Subcutaneous abdominal adipose tissue (tissue), 5 donors: Measurements from ENCODE around the gene DCAF8L2.

Experiments used
- H3K27ac ChIP-seq: one replicate; pipeline ENCODE4 v1.7.0; 2013; ENCODE audit warnings: low read depth, mild to moderate bottlenecking, inconsistent platforms, low read length, moderate library complexity
- H3K27me3 ChIP-seq, 5 donors: one replicate each; pipeline ENCODE4 v1.7.0; 2013; ENCODE audit warnings: low read length in 5 of 5, inconsistent platforms in 1 of 5; ENCODE audit not compliant: control insufficient read depth in 5 of 5, insufficient read depth in 4 of 5
- H3K36me3 ChIP-seq, 5 donors: one replicate each; pipeline ENCODE4 v1.7.0; 2013; ENCODE audit warnings: low read length in 5 of 5; ENCODE audit not compliant: control insufficient read depth in 5 of 5, insufficient read depth in 5 of 5
- H3K4me1 ChIP-seq, 5 donors: one replicate each; pipeline ENCODE4 v1.7.0; 2013; ENCODE audit warnings: low read length in 5 of 5, mild to moderate bottlenecking in 3 of 5, moderate library complexity in 1 of 5; ENCODE audit not compliant: control insufficient read depth in 5 of 5, insufficient read depth in 5 of 5
- H3K4me3 ChIP-seq, 5 donors: one replicate each; pipeline ENCODE4 v1.7.0; 2013; ENCODE audit warnings: low read length in 5 of 5, low read depth in 1 of 5
- H3K9ac ChIP-seq, 5 donors: one replicate each; pipeline ENCODE4 v1.7.0; 2013; ENCODE audit warnings: low read length in 5 of 5, mild to moderate bottlenecking in 4 of 5, moderate library complexity in 3 of 5
- H3K9me3 ChIP-seq, 5 donors: one replicate each; pipeline ENCODE4 v1.7.0; 2013; ENCODE audit warnings: low read length in 5 of 5; ENCODE audit not compliant: control insufficient read depth in 5 of 5
- donor health status: healthy.
- donor health status: healthy.
- donor health status: healthy.
- donor health status: healthy.
- donor health status: healthy.

Gene DCAF8L2

GRCh38 chrX:27796640-27797257 lies 206.6 kb downstream of the DCAF8L2 start:
- no peak overlapping the region for H3K4me3 ChIP-seq
- H3K27me3 ChIP-seq = peaks cover 0 to 3% (median 0%) of the 10 kb centered on the region in 5 donors
- H3K36me3 ChIP-seq = no peaks in the 10 kb centered on the region
- H3K4me1 ChIP-seq = no peaks in the 10 kb centered on the region
- H3K9ac ChIP-seq = no peak overlapping the region
- H3K27ac ChIP-seq = no peak overlapping the region
- no peaks in the 10 kb centered on the region for H3K9me3 ChIP-seq

DNA sequence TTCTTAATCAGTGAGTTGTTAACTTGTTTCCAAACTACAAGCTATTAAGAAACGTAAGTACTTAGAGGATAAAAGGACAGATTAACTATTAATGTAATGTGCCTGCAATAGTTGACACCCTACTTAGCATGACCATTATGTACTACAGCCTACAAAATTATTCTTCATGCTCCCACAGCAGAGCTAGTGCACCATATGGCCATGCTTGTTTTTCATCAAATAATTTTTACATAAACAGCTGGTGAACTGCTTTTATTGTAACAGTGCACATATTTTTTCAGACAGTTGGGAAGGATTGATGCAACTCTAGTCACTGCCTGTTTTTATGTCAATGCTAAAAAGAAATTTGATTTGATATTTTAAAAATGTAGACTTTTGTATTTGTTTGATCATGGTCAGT lies 207.4 kb downstream of the DCAF8L2 start:
- no peak overlapping the region for H3K4me3 ChIP-seq
- H3K27ac ChIP-seq = no peak overlapping the region
- H3K27me3 ChIP-seq = peaks cover 0 to 3% (median 0%) of the 10 kb centered on the region in 5 donors
- no peaks in the 10 kb centered on the region for H3K36me3 ChIP-seq
- H3K9ac ChIP-seq = no peak overlapping the region
- H3K4me1 ChIP-seq = no peaks in the 10 kb centered on the region
- H3K9me3 ChIP-seq = no peaks in the 10 kb centered on the region
